Measurements from ENCODE around the gene DRD4. TPM values are rescaled to one million over a fixed set of nuclear protein-coding genes. Genes with fewer than 3 reads are reported as not detected.

The DRD4 gene
- total and polyA plus RNA-seq, 10 of the 15 experiments (the other 5 are each of a cell fraction or from before 2014, with no cell fraction given), result not detected

GRCh38 chr11:643366-643765, 6.3 kb downstream of the DRD4 start:
- in situ Hi-C loops (cut with MboI) (no loop called here), intact Hi-C loops (cut with micrococcal nuclease; ENCODE audit: unreplicated experiment) (no loop called here)
- Histone ChIP-seq H3K27ac (ENCODE audit: control insufficient read depth, insufficient read depth) (no peak overlapping the region), H2AFZ (ENCODE audit: control insufficient read depth, low read depth, low read length) (no peak overlapping the region), H3K9me3 (replicated peaks; ENCODE audit: control insufficient read depth, insufficient read depth, low read length) (no peaks in the 10 kb centered on the region), H3K9ac (ENCODE audit: control insufficient read depth, insufficient read depth, low read length) (no peak overlapping the region), H3K79me2 (ENCODE audit: control insufficient read depth, insufficient read depth, low read length) (no peaks in the 10 kb centered on the region), H4K20me1 (ENCODE audit: control insufficient read depth, insufficient read depth) (no peaks in the 10 kb centered on the region), H3K4me1 (ENCODE audit: control insufficient read depth, insufficient read depth, low read length) (peaks cover 13% of the 10 kb centered on the region), H3K36me3 (ENCODE audit: control insufficient read depth in 2 of 2, insufficient read depth in 2 of 2, low read length in 1 of 2) (peaks cover 0 to 2% of the 10 kb centered on the region in 2 experiments; a peak in 3 of 4 replicates), H3K27me3 (replicated peaks in 1 of 2; ENCODE audit: control insufficient read depth in 2 of 2, insufficient read depth in 2 of 2, low read length in 1 of 2) (peaks cover 0 to 3% of the 10 kb centered on the region in 2 experiments; a peak in 1 of 4 replicates), H3K4me2 (ENCODE audit: control insufficient read depth, insufficient read depth) (no peak overlapping the region), H3K4me3 (no peak overlapping the region)
- DNase-seq (ENCODE audit: low read depth, low spot score) (no peak), FAIRE-seq (no peak), ATAC-seq (no peak)
- TF ChIP-seq YBX1 (IDR thresholded peaks at IDR 0.05) (no peak), EZH2 (IDR thresholded peaks at IDR 0.05; ENCODE audit: borderline replicate concordance, control insufficient read depth, low read depth, low read length) (no peak), MTA2 (IDR thresholded peaks at IDR 0.05; ENCODE audit: low read depth) (no peak), RAD21 (IDR thresholded peaks at IDR 0.05; ENCODE audit: insufficient read depth, low read depth, low read length) (no peak), EED (IDR thresholded peaks at IDR 0.05; ENCODE audit: low read depth) (no peak), ZZZ3 (IDR thresholded peaks at IDR 0.05; ENCODE audit: control insufficient read depth, insufficient read length, low read depth) (no peak), KLF5 (IDR thresholded peaks at IDR 0.05; ENCODE audit: partially characterized antibody) (no peak), SPI1 (IDR thresholded peaks at IDR 0.05; ENCODE audit: borderline replicate concordance, insufficient read depth, low read depth, low read length) (no peak), MEF2A (IDR thresholded peaks at IDR 0.05; ENCODE audit: insufficient read depth, low read depth, low read length) (no peak), ATF3 (IDR thresholded peaks at IDR 0.05; ENCODE audit: borderline replicate concordance, extremely low read depth, low read depth, low read length) (no peak), CBX3 (IDR thresholded peaks at IDR 0.05; ENCODE audit: borderline replicate concordance, low read depth) (no peak)
- TF ChIP-seq, protein P1, sequence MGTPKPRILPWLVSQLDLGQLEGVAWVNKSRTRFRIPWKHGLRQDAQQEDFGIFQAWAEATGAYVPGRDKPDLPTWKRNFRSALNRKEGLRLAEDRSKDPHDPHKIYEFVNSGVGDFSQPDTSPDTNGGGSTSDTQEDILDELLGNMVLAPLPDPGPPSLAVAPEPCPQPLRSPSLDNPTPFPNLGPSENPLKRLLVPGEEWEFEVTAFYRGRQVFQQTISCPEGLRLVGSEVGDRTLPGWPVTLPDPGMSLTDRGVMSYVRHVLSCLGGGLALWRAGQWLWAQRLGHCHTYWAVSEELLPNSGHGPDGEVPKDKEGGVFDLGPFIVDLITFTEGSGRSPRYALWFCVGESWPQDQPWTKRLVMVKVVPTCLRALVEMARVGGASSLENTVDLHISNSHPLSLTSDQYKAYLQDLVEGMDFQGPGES (IDR thresholded peaks at IDR 0.05), result no peak
- TF ChIP-seq, protein P2, sequence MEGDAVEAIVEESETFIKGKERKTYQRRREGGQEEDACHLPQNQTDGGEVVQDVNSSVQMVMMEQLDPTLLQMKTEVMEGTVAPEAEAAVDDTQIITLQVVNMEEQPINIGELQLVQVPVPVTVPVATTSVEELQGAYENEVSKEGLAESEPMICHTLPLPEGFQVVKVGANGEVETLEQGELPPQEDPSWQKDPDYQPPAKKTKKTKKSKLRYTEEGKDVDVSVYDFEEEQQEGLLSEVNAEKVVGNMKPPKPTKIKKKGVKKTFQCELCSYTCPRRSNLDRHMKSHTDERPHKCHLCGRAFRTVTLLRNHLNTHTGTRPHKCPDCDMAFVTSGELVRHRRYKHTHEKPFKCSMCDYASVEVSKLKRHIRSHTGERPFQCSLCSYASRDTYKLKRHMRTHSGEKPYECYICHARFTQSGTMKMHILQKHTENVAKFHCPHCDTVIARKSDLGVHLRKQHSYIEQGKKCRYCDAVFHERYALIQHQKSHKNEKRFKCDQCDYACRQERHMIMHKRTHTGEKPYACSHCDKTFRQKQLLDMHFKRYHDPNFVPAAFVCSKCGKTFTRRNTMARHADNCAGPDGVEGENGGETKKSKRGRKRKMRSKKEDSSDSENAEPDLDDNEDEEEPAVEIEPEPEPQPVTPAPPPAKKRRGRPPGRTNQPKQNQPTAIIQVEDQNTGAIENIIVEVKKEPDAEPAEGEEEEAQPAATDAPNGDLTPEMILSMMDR (IDR thresholded peaks at IDR 0.05 in 2 of 3, conservative IDR thresholded peaks at IDR 0.05 in 1 of 3; ENCODE audit: control insufficient read depth in 2 of 3, extremely low read depth in 1 of 3, insufficient read depth in 1 of 3, low read depth in 3 of 3, low read length in 3 of 3), result no peak
- ChIA-PET RAD21 (ENCODE audit: unreplicated experiment) (no interaction called here), SMC1A (ENCODE audit: uncharacterized antibody, unreplicated experiment) (no interaction called here), POLR2A (interaction anchor here (0.6 kb wide), 1 partner anchor 276 kb away, joined by 5 read pairs; no protein-coding TSS in a partner anchor), CTCF (no interaction called here)
- BruUV-seq (replicated peaks), result no TSS peak
- 75% methylated on average over 9 of the region's 9 CpGs for WGBS (ENCODE audit: insufficient coverage, insufficient replicate concordance, low lambda C conversion rate, missing lambda C conversion rate)
